Neuronal stem cell (in vitro differentiated cells): Measurements from ENCODE around the gene KRT79.

ENCODE experiments used
- DNase-seq: peaks from one replicate; pipeline ENCODE4 v3.0.0-alpha.2; 2013; ENCODE audit warnings: low spot score
- H2AFZ ChIP-seq: one replicate; pipeline ENCODE4 v1.6.1; 2013; ENCODE audit warnings: mild to moderate bottlenecking, low read length, inconsistent platforms
- H2AK5ac ChIP-seq: 2 replicates; pipeline ENCODE4 v1.6.1; 2013; ENCODE audit warnings: low read depth, mild to moderate bottlenecking, inconsistent platforms, low read length, moderate library complexity, mixed read lengths
- H2BK120ac ChIP-seq: 2 replicates; pipeline ENCODE4 v1.6.1; 2013; ENCODE audit warnings: low read depth, mild to moderate bottlenecking, inconsistent platforms, low read length, moderate library complexity, mixed read lengths
- H2BK12ac ChIP-seq: one replicate; pipeline ENCODE4 v1.6.1; 2013; ENCODE audit warnings: low read length, inconsistent platforms
- H2BK15ac ChIP-seq: 2 replicates; pipeline ENCODE4 v1.6.1; 2013; ENCODE audit warnings: mild to moderate bottlenecking, low read length, inconsistent platforms, mixed read lengths
- H2BK5ac ChIP-seq: one replicate; pipeline ENCODE4 v1.6.1; 2013; ENCODE audit warnings: inconsistent platforms, mild to moderate bottlenecking, low read length, moderate library complexity
- H3K14ac ChIP-seq: one replicate; pipeline ENCODE4 v1.6.1; 2013; ENCODE audit warnings: low read length, inconsistent platforms
- H3K18ac ChIP-seq: 2 replicates; pipeline ENCODE4 v1.6.1; 2013; ENCODE audit warnings: low read length, inconsistent platforms
- H3K23ac ChIP-seq: 2 replicates; pipeline ENCODE4 v1.6.1; 2013; ENCODE audit warnings: low read depth, mild to moderate bottlenecking, mixed read lengths, low read length, inconsistent platforms; ENCODE audit not compliant: poor library complexity
- H3K27ac ChIP-seq: replicated peaks from 3 replicates; pipeline ENCODE4 v1.5.1; 2013; ENCODE audit warnings: low read length, inconsistent platforms
- H3K27me3 ChIP-seq, 3 experiments: 2 replicates each; pipeline ENCODE4 v1.6.1; 2013; ENCODE audit warnings: low read length in 3 of 3, mild to moderate bottlenecking in 2 of 3, inconsistent platforms in 1 of 3, low read depth in 1 of 3, mixed read lengths in 1 of 3, moderate library complexity in 1 of 3; ENCODE audit not compliant: control insufficient read depth in 3 of 3, insufficient read depth in 3 of 3
- H3K36me3 ChIP-seq, 2 donors: replicated peaks in 1 of 2; 2 replicates each; pipeline ENCODE4 v1.6.1; 2013; ENCODE audit warnings: low read length in 2 of 2; ENCODE audit not compliant: control insufficient read depth in 2 of 2, insufficient read depth in 2 of 2
- H3K4ac ChIP-seq: 2 replicates; pipeline ENCODE4 v1.6.1; 2013; ENCODE audit warnings: inconsistent platforms, mild to moderate bottlenecking, low read length, moderate library complexity
- H3K4me1 ChIP-seq, 2 donors: 1 replicate in 1 of 2; 2 replicates in 1 of 2; pipeline ENCODE4 v1.6.1; 2013; ENCODE audit warnings: low read length in 2 of 2, low read depth in 1 of 2; ENCODE audit not compliant: control insufficient read depth in 2 of 2, insufficient read depth in 1 of 2
- H3K4me2 ChIP-seq: one replicate; pipeline ENCODE4 v1.6.1; 2013; ENCODE audit warnings: mild to moderate bottlenecking, low read length, inconsistent platforms; ENCODE audit not compliant: insufficient read depth, poor library complexity, severe bottlenecking
- H3K4me3 ChIP-seq, 2 donors: 2 replicates each; pipeline ENCODE4 v1.5.1; 2013; ENCODE audit warnings: low read length in 2 of 2, mild to moderate bottlenecking in 2 of 2, inconsistent platforms in 1 of 2, moderate library complexity in 1 of 2
- H3K79me1 ChIP-seq: one replicate; pipeline ENCODE4 v1.6.1; 2013; ENCODE audit warnings: low read depth, mild to moderate bottlenecking, inconsistent platforms, low read length, moderate library complexity
- H3K9ac ChIP-seq: one replicate; pipeline ENCODE4 v1.6.1; 2013; ENCODE audit warnings: mild to moderate bottlenecking, low read depth, low read length, inconsistent platforms; ENCODE audit not compliant: poor library complexity
- H3K9me3 ChIP-seq, 2 donors: replicated peaks in 1 of 2; 2 replicates each; pipeline versions ENCODE3 to v1.6.1; 2013; ENCODE audit warnings: low read length in 2 of 2, mild to moderate bottlenecking in 2 of 2, inconsistent platforms in 1 of 2, low read depth in 1 of 2, mixed read lengths in 1 of 2, moderate library complexity in 1 of 2; ENCODE audit not compliant: control insufficient read depth in 2 of 2, insufficient read depth in 1 of 2
- H4K8ac ChIP-seq: one replicate; pipeline ENCODE4 v1.6.1; 2013; ENCODE audit warnings: low read depth, mild to moderate bottlenecking, inconsistent platforms, low read length, moderate library complexity
- H4K91ac ChIP-seq: one replicate; pipeline ENCODE4 v1.6.1; 2013; ENCODE audit warnings: low read length, low read depth, mild to moderate bottlenecking, inconsistent platforms; ENCODE audit not compliant: poor library complexity
- WGBS, 2 donors: extraction: QIAGEN DNeasy Blood & Tissue Kit; methylation state at CpG; one replicate each; pipeline ENCODE4 v1.1.7; 2013; ENCODE audit warnings: missing lambda C conversion rate in 2 of 2, mixed read lengths in 1 of 2; ENCODE audit not compliant: insufficient read length in 2 of 2, insufficient replicate concordance in 1 of 2; ENCODE audit errors: extremely low coverage in 2 of 2; 5-methylcytosine and 5-hydroxymethylcytosine counted together

KRT79 gene

GRCh38 chr12:52806169-52806811 is 27.8 kb downstream of the KRT79 start:
- Histone ChIP-seq H2BK12ac (no peak overlapping the region), H3K9me3 (no peaks in the 10 kb centered on the region), H3K4me1 (peaks cover 0 to 12% of the 10 kb centered on the region in 2 donors), H3K27me3 (no peaks in the 10 kb centered on the region), H3K27ac (no peak overlapping the region), H2BK15ac (no peak overlapping the region), H3K14ac (no peak overlapping the region), H3K4ac (no peak overlapping the region), H2AFZ (no peak overlapping the region), H4K8ac (no peak overlapping the region), H3K36me3 (no peaks in the 10 kb centered on the region), H3K4me3 (no peak overlapping the region), H2BK5ac (no peak overlapping the region), H3K79me1 (no peaks in the 10 kb centered on the region), H2BK120ac (no peak overlapping the region), H3K23ac (no peak overlapping the region), H3K9ac (no peak overlapping the region), H3K18ac (no peak overlapping the region), H4K91ac (no peak overlapping the region), H2AK5ac (no peak overlapping the region), H3K4me2 (no peak overlapping the region)
- no peak for DNase-seq
- no CpG with 5 or more reads among the region's 3 CpGs for WGBS, 2 donors

- Histone ChIP-seq H3K36me3 (no peaks in the 10 kb centered on the region), H3K23ac (peak overlapping the region; percentile 10), H3K4me2 (no peak overlapping the region), H2AFZ (no peak overlapping the region), H3K4me3 (no peak overlapping the region), H3K4ac (peak overlapping the region; percentile 18), H2AK5ac (peak overlapping the region; percentile 40), H2BK120ac (no peak overlapping the region), H3K9me3 (no peaks in the 10 kb centered on the region), H4K91ac (no peak overlapping the region), H2BK15ac (peak overlapping the region; percentile 16), H3K18ac (no peak overlapping the region), H3K27me3 (no peaks in the 10 kb centered on the region), H3K79me1 (no peaks in the 10 kb centered on the region), H3K4me1 (peaks cover 0 to 12% of the 10 kb centered on the region in 2 donors), H2BK12ac (no peak overlapping the region), H3K14ac (no peak overlapping the region), H4K8ac (no peak overlapping the region), H3K9ac (no peak overlapping the region), H2BK5ac (peak overlapping the region; percentile 17), H3K27ac (no peak overlapping the region)
- WGBS, 2 donors = no CpG with 5 or more reads among the region's 3 CpGs
- no peak for DNase-seq
Observed at GRCh38 chr12:52805739-52806138, 28.4 kb downstream of the KRT79 start.

GRCh38 chr12:52805000-52805399 is 29.1 kb downstream of the KRT79 start:
- no peak overlapping the region for H2AFZ ChIP-seq
- H3K18ac ChIP-seq = no peak overlapping the region
- H3K4me3 ChIP-seq = no peak overlapping the region
- H3K23ac ChIP-seq = no peak overlapping the region
- H2AK5ac ChIP-seq = peak overlapping the region; percentile 40
- H3K4me2 ChIP-seq = no peak overlapping the region
- H3K27ac ChIP-seq = no peak overlapping the region
- no peak overlapping the region for H3K9ac ChIP-seq
- H3K14ac ChIP-seq = no peak overlapping the region
- no peaks in the 10 kb centered on the region for H3K36me3 ChIP-seq
- H2BK5ac ChIP-seq = peak overlapping the region; percentile 17
- no peak overlapping the region for H2BK12ac ChIP-seq
- H2BK120ac ChIP-seq = no peak overlapping the region
- H3K4me1 ChIP-seq = peaks cover 0 to 12% of the 10 kb centered on the region in 2 donors
- H2BK15ac ChIP-seq = peak overlapping the region; percentile 16
- no peaks in the 10 kb centered on the region for H3K9me3 ChIP-seq
- H4K91ac ChIP-seq = no peak overlapping the region
- H3K27me3 ChIP-seq = no peaks in the 10 kb centered on the region
- DNase-seq = no peak
- H4K8ac ChIP-seq = no peak overlapping the region
- WGBS, 2 donors = no CpG with 5 or more reads among the region's 1 CpG
- no peaks in the 10 kb centered on the region for H3K79me1 ChIP-seq
- no peak overlapping the region for H3K4ac ChIP-seq

- no peaks in the 10 kb centered on the region for H3K36me3 ChIP-seq
- no peak overlapping the region for H2BK120ac ChIP-seq
- no peak overlapping the region for H3K27ac ChIP-seq
- H2BK5ac ChIP-seq = no peak overlapping the region
- H3K14ac ChIP-seq = no peak overlapping the region
- H2BK15ac ChIP-seq = no peak overlapping the region
- H3K4ac ChIP-seq = no peak overlapping the region
- no peaks in the 10 kb centered on the region for H3K79me1 ChIP-seq
- no peak overlapping the region for H4K8ac ChIP-seq
- no peak overlapping the region for H3K23ac ChIP-seq
- DNase-seq = no peak
- H3K9ac ChIP-seq = no peak overlapping the region
- no peaks in the 10 kb centered on the region for H3K27me3 ChIP-seq
- WGBS, 2 donors = no CpG with 5 or more reads among the region's 6 CpGs
- no peak overlapping the region for H3K4me2 ChIP-seq
- no peaks in the 10 kb centered on the region for H3K9me3 ChIP-seq
- H3K4me3 ChIP-seq = no peak overlapping the region
- peaks cover 0 to 10% of the 10 kb centered on the region in 2 donors for H3K4me1 ChIP-seq
- no peak overlapping the region for H2AK5ac ChIP-seq
- no peak overlapping the region for H3K18ac ChIP-seq
- no peak overlapping the region for H4K91ac ChIP-seq
- no peak overlapping the region for H2BK12ac ChIP-seq
- no peak overlapping the region for H2AFZ ChIP-seq
Observed at GRCh38 chr12:52802442-52802841, 31.7 kb downstream of the KRT79 start.
